Ureter (tissue), 1 donor: ENCODE results near the gene KIF1A. TPM values are rescaled to one million over a fixed set of nuclear protein-coding genes. Genes with fewer than 3 reads are reported as not detected.

Experiments
- total RNA-seq: library from RNA; stranded (reverse); gene quantifications from one replicate; pipeline ENCODE4 v1.2.4, GENCODE V29; 2023
- donor health status: DM: yes; HTN: yes; CAD: no.

The KIF1A gene
- total RNA-seq, 1 donor from 2014 or later: 1.2 TPM

Other genes starting within 250 kb of the KIF1A start
- 34.4 TPM for gene CAPN10, start 233.5 kb downstream of the KIF1A start, total RNA-seq
- gene GPR35, start 194.7 kb downstream of the KIF1A start, total RNA-seq: 1.6 TPM
- gene AQP12B, start 137.3 kb downstream of the KIF1A start, total RNA-seq: not detected
- not detected for gene AQP12A, start 128.4 kb downstream of the KIF1A start, total RNA-seq
- gene AGXT, start 48.6 kb upstream of the KIF1A start, total RNA-seq: 0.31 TPM
- 2.5 TPM for gene MAB21L4, start 75.9 kb upstream of the KIF1A start, total RNA-seq
- gene CROCC2, start 86.1 kb upstream of the KIF1A start, total RNA-seq: 0.23 TPM
- gene SNED1, start 178.4 kb upstream of the KIF1A start, total RNA-seq: 41.8 TPM